ENCODE data around the gene CENPT. TPM values are rescaled to one million over a fixed set of nuclear protein-coding genes. Genes with fewer than 3 reads are reported as not detected.

CENPT gene
- total and polyA plus RNA-seq, 2 donors (not counting 3 experiments of a cell fraction or from before 2014, with no cell fraction given): 60.3 to 61.3 TPM

DNA sequence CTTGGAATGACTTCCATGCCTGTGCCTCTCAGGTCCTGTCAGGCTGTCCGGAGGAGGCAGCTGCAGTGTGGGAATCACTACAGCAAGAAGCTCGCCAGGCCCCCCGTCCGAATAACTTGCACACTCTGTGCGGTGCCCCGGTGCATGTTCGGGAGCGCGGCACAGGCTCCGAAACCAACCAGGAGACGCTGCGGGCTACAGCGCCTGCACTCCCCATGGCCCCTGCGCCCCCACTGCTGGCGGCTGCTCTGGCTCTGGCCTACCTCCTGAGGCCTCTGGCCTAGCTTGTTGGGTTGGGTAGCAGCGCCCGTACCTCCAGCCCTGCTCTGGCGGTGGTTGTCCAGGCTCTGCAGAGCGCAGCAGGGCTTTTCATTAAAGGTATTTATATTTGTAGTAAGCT is 38.5 kb upstream of the CENPT start:
- CTCF ChIA-PET: interaction anchor here (0.6 to 5.4 kb wide), 3 partner anchors 41 to 155 kb away, joined by 4 to 106 read pairs (median 5); no protein-coding TSS in a partner anchor
- Histone ChIP-seq H3K9me3 (replicated peaks; ENCODE audit: control insufficient read depth, insufficient read depth, low read length) (no peaks in the 10 kb centered on the region), H4K20me1 (replicated peaks; ENCODE audit: control insufficient read depth, extremely low read depth, insufficient read depth, low read length) (no peaks in the 10 kb centered on the region), H3K27me3 (ENCODE audit: control insufficient read depth in 2 of 2, insufficient read depth in 2 of 2, low read length in 2 of 2) (no peaks in the 10 kb centered on the region), H3K79me2 (ENCODE audit: control insufficient read depth, insufficient read depth, low read length) (no peaks in the 10 kb centered on the region), H2AFZ (ENCODE audit: low read depth, low read length) (no peak overlapping the region), H3K9ac (replicated peaks; ENCODE audit: extremely low read depth, insufficient read depth, low read length) (no peak overlapping the region), H3K36me3 (ENCODE audit: control insufficient read depth in 2 of 2, extremely low read depth in 1 of 2, insufficient read depth in 2 of 2, low read length in 2 of 2) (peaks cover 3 to 48% of the 10 kb centered on the region in 2 experiments), H3K9me1 (replicated peaks; ENCODE audit: control insufficient read depth, extremely low read depth, insufficient read depth, low read length) (no peaks in the 10 kb centered on the region), H3K27ac (ENCODE audit: insufficient read depth, low read depth, low read length) (no peak overlapping the region), H3K4me1 (ENCODE audit: control insufficient read depth, extremely low read depth, insufficient read depth, low read length) (no peaks in the 10 kb centered on the region), H3K4me2 (ENCODE audit: insufficient read depth, low read length) (no peak overlapping the region), H3K4me3 (replicated peaks in 1 of 3; ENCODE audit: insufficient read depth in 1 of 3, low read depth in 1 of 3, low read length in 3 of 3) (no peak overlapping the region)
- DNase-seq (ENCODE audit: low read depth, low spot score) (no peak), FAIRE-seq (no peak)
- dilution Hi-C loops (cut with MboI; ENCODE audit: extremely low pct_ligation_motif_present, low sequenced_read_pairs) (no loop called here), intact Hi-C loops (cut with micrococcal nuclease) (no loop called here)
- no peak for TF ChIP-seq GATA2 (IDR thresholded peaks at IDR 0.05; ENCODE audit: insufficient read depth, insufficient read length, low read depth, low read length)
- TF ChIP-seq, protein P1, sequence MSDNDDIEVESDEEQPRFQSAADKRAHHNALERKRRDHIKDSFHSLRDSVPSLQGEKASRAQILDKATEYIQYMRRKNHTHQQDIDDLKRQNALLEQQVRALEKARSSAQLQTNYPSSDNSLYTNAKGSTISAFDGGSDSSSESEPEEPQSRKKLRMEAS (IDR thresholded peaks at IDR 0.05; ENCODE audit: insufficient read depth, insufficient read length): no peak
- no peak for TF ChIP-seq POLR2AphosphoS5 (IDR thresholded peaks at IDR 0.05; ENCODE audit: insufficient read depth, low read depth, low read length)
- TF ChIP-seq CTCF (IDR thresholded peaks at IDR 0.05; ENCODE audit: extremely low read depth in 1 of 2, insufficient read depth in 1 of 2, low read depth in 1 of 2, low read length in 2 of 2): no peak
- no peak for TF ChIP-seq MYC (IDR thresholded peaks at IDR 0.05; ENCODE audit: low read depth, low read length)
- TF ChIP-seq POLR2A (IDR thresholded peaks at IDR 0.05; ENCODE audit: low read depth, low read length): no peak
- no peak for TF ChIP-seq JUN (IDR thresholded peaks at IDR 0.05; ENCODE audit: borderline replicate concordance, insufficient read depth, insufficient read length, low read depth)
- TF ChIP-seq EZH2 (IDR thresholded peaks at IDR 0.05; ENCODE audit: borderline replicate concordance, low read depth, low read length, severe bottlenecking): no peak
- no peak for TF ChIP-seq FOS (IDR thresholded peaks at IDR 0.05; ENCODE audit: borderline replicate concordance, insufficient read depth, low read length)
- BruUV-seq (replicated peaks): no TSS peak
- POLR2A ChIA-PET: no interaction called here
